Skeletal muscle tissue (tissue), 4 donors: ENCODE results near the gene IPO8. TPM values are rescaled to one million over a fixed set of nuclear protein-coding genes. Genes with fewer than 3 reads are reported as not detected.

Experiments used
- H3K27ac ChIP-seq: one replicate; pipeline ENCODE4 v1.7.0; 2013; ENCODE audit warnings: mild to moderate bottlenecking, low read depth, low read length, inconsistent platforms
- H3K27me3 ChIP-seq, 3 donors: one replicate each; pipeline ENCODE4 v1.7.0; 2013; ENCODE audit warnings: low read length in 3 of 3; ENCODE audit not compliant: control insufficient read depth in 3 of 3, insufficient read depth in 3 of 3
- H3K36me3 ChIP-seq, 3 donors: one replicate each; pipeline ENCODE4 v1.7.0; 2013; ENCODE audit warnings: low read length in 3 of 3; ENCODE audit not compliant: control insufficient read depth in 3 of 3, insufficient read depth in 3 of 3
- H3K4me1 ChIP-seq, 3 donors: one replicate each; pipeline ENCODE4 v1.7.0; 2013; ENCODE audit warnings: low read length in 3 of 3, mild to moderate bottlenecking in 3 of 3; ENCODE audit not compliant: control insufficient read depth in 3 of 3, insufficient read depth in 3 of 3
- H3K4me3 ChIP-seq, 3 donors: one replicate each; pipeline ENCODE4 v1.7.0; 2013; ENCODE audit warnings: low read length in 3 of 3
- H3K9ac ChIP-seq, 3 donors: one replicate each; pipeline ENCODE4 v1.7.0; 2013; ENCODE audit warnings: low read length in 3 of 3, mild to moderate bottlenecking in 3 of 3, moderate library complexity in 2 of 3, low read depth in 1 of 3
- H3K9me3 ChIP-seq, 3 donors: one replicate each; pipeline ENCODE4 v1.7.0; 2013; ENCODE audit warnings: low read length in 3 of 3; ENCODE audit not compliant: control insufficient read depth in 3 of 3
- total RNA-seq: library from RNA; depleted of rRNA; stranded (reverse); fragments of >200 nt; gene quantifications from one replicate; pipeline ENCODE4 v1.2.3, GENCODE V29; 2014
- donor health status: Osteomylitis.

IPO8 gene
- total RNA-seq, 1 donor from 2014 or later = 40.7 TPM

- peaks cover 3 to 32% (median 22%) of the 10 kb centered on the region in 3 donors for H3K36me3 ChIP-seq
- no peaks in the 10 kb centered on the region for H3K4me1 ChIP-seq
- H3K9me3 ChIP-seq = no peaks in the 10 kb centered on the region
- H3K27ac ChIP-seq = no peak overlapping the region
- H3K9ac ChIP-seq = no peak overlapping the region
- H3K27me3 ChIP-seq = no peaks in the 10 kb centered on the region
- H3K4me3 ChIP-seq = no peak overlapping the region
Measured at GRCh38 chr12:30707613-30708342, 12.1 kb upstream of the IPO8 start.

GRCh38 chr12:30706476-30706875, 10.8 kb upstream of the IPO8 start:
- Histone ChIP-seq H3K9me3 (no peaks in the 10 kb centered on the region), H3K4me1 (no peaks in the 10 kb centered on the region), H3K36me3 (peaks cover 3 to 23% (median 13%) of the 10 kb centered on the region in 3 donors), H3K27ac (no peak overlapping the region), H3K4me3 (no peak overlapping the region), H3K9ac (no peak overlapping the region), H3K27me3 (no peaks in the 10 kb centered on the region)

GRCh38 chr12:30701056-30701455, 5.4 kb upstream of the IPO8 start:
- Histone ChIP-seq H3K36me3 (no peaks in the 10 kb centered on the region), H3K27me3 (no peaks in the 10 kb centered on the region), H3K4me3 (no peak overlapping the region), H3K9ac (no peak overlapping the region), H3K4me1 (peaks cover 0 to 3% (median 0%) of the 10 kb centered on the region in 3 donors), H3K9me3 (no peaks in the 10 kb centered on the region), H3K27ac (no peak overlapping the region)

- peaks cover 0 to 4% (median 0%) of the 10 kb centered on the region in 3 donors for H3K4me1 ChIP-seq
- H3K36me3 ChIP-seq = peaks cover 0 to 1% (median 0%) of the 10 kb centered on the region in 3 donors
- H3K9me3 ChIP-seq = no peaks in the 10 kb centered on the region
- no peaks in the 10 kb centered on the region for H3K27me3 ChIP-seq
- no peak overlapping the region for H3K9ac ChIP-seq
- H3K27ac ChIP-seq = no peak overlapping the region
- H3K4me3 ChIP-seq = no peak overlapping the region
Measured at GRCh38 chr12:30700216-30700900, 4.7 kb upstream of the IPO8 start.

- Histone ChIP-seq H3K9ac (no peak overlapping the region), H3K27ac (no peak overlapping the region), H3K9me3 (no peaks in the 10 kb centered on the region), H3K4me1 (peaks cover 10 to 20% (median 12%) of the 10 kb centered on the region in 3 donors), H3K27me3 (no peaks in the 10 kb centered on the region), H3K4me3 (no peak overlapping the region), H3K36me3 (peaks cover 0 to 2% (median 0%) of the 10 kb centered on the region in 3 donors)
Measured at GRCh38 chr12:30698346-30698745, 2.7 kb upstream of the IPO8 start.

- Histone ChIP-seq H3K4me3 (no peak overlapping the region), H3K9me3 (no peaks in the 10 kb centered on the region), H3K27me3 (no peaks in the 10 kb centered on the region), H3K4me1 (peaks cover 14 to 31% (median 17%) of the 10 kb centered on the region in 3 donors), H3K36me3 (peaks cover 0 to 2% (median 0%) of the 10 kb centered on the region in 3 donors), H3K27ac (no peak overlapping the region), H3K9ac (no peak overlapping the region)
Measured at GRCh38 chr12:30696943-30697342, 1.3 kb upstream of the IPO8 start.

- Histone ChIP-seq H3K4me1 (peaks cover 16 to 34% (median 18%) of the 10 kb centered on the region in 3 donors), H3K4me3 (peak overlapping the region; percentile 95 to 97 (median 95)), H3K9ac (peak overlapping the region in 1 of 3 donors; percentile 98), H3K27me3 (no peaks in the 10 kb centered on the region), H3K36me3 (peaks cover 0 to 2% (median 0%) of the 10 kb centered on the region in 3 donors), H3K9me3 (no peaks in the 10 kb centered on the region), H3K27ac (no peak overlapping the region)
Measured at GRCh38 chr12:30696486-30696885, 817 bp upstream of the IPO8 start.

GRCh38 chr12:30696103-30696408, 387 bp upstream of the IPO8 start:
- H3K9ac ChIP-seq = peak overlapping the region; percentile 78 to 98 (median 96)
- peaks cover 0 to 2% (median 0%) of the 10 kb centered on the region in 3 donors for H3K36me3 ChIP-seq
- H3K4me1 ChIP-seq = peaks cover 20 to 38% (median 22%) of the 10 kb centered on the region in 3 donors
- peak overlapping the region; percentile 20 for H3K27ac ChIP-seq
- H3K9me3 ChIP-seq = no peaks in the 10 kb centered on the region
- H3K4me3 ChIP-seq = peak overlapping the region; percentile 95 to 97 (median 95)
- H3K27me3 ChIP-seq = no peaks in the 10 kb centered on the region

GRCh38 chr12:30694412-30695198, 1.1 kb downstream of the IPO8 start:
- peak overlapping the region; percentile 76 to 98 (median 96) for H3K9ac ChIP-seq
- peak overlapping the region; percentile 95 to 97 (median 95) for H3K4me3 ChIP-seq
- peak overlapping the region; percentile 79 for H3K27ac ChIP-seq
- H3K9me3 ChIP-seq = no peaks in the 10 kb centered on the region
- H3K4me1 ChIP-seq = peaks cover 20 to 38% (median 23%) of the 10 kb centered on the region in 3 donors
- no peaks in the 10 kb centered on the region for H3K27me3 ChIP-seq
- H3K36me3 ChIP-seq = peaks cover 0 to 2% (median 0%) of the 10 kb centered on the region in 3 donors
